SK-N-DZ (cell line): ENCODE results near the gene AOPEP.

ENCODE experiments used
- DNase-seq: peaks from one replicate; pipeline ENCODE4 v3.0.0-alpha.2; 2015; ENCODE audit warnings: low spot score

The AOPEP gene

GRCh38 chr9:94896512-94896911 lies 170.0 kb downstream of the AOPEP start:
- no peak for DNase-seq

- DNase-seq, result no peak
These were observed 173.1 kb downstream of the AOPEP start for GRCh38 chr9:94899464-94900221.

- no peak for DNase-seq
These were observed 173.9 kb downstream of the AOPEP start for GRCh38 chr9:94900222-94901018.

GRCh38 chr9:94901019-94901363 lies 174.5 kb downstream of the AOPEP start:
- no peak for DNase-seq

GRCh38 chr9:94903961-94904421 lies 177.5 kb downstream of the AOPEP start:
- DNase-seq, result no peak

GRCh38 chr9:94904806-94905205 lies 178.3 kb downstream of the AOPEP start:
- no peak for DNase-seq

GRCh38 chr9:94905606-94906005 lies 179.1 kb downstream of the AOPEP start:
- peak; percentile 47 for DNase-seq

GRCh38 chr9:94906181-94906580 lies 179.7 kb downstream of the AOPEP start:
- DNase-seq, result no peak

- no peak for DNase-seq
These were observed 180.2 kb downstream of the AOPEP start for GRCh38 chr9:94906713-94907112.

GRCh38 chr9:94907264-94907936 lies 180.9 kb downstream of the AOPEP start:
- no peak for DNase-seq

GRCh38 chr9:94908011-94908563 lies 181.6 kb downstream of the AOPEP start:
- DNase-seq, result no peak

GRCh38 chr9:94908583-94909249 lies 182.2 kb downstream of the AOPEP start:
- DNase-seq, result no peak

- DNase-seq, result no peak
These were observed 182.9 kb downstream of the AOPEP start for GRCh38 chr9:94909250-94909894.

GRCh38 chr9:94909965-94910730 lies 183.6 kb downstream of the AOPEP start:
- DNase-seq, result no peak

- no peak for DNase-seq
These were observed 184.7 kb downstream of the AOPEP start for GRCh38 chr9:94911211-94911610.

- no peak for DNase-seq
These were observed 185.6 kb downstream of the AOPEP start for GRCh38 chr9:94911986-94912635.

- no peak for DNase-seq
These were observed 186.3 kb downstream of the AOPEP start for GRCh38 chr9:94912700-94913249.

- no peak for DNase-seq
These were observed 187.1 kb downstream of the AOPEP start for GRCh38 chr9:94913550-94913949.
